AG10803 (cell line): ENCODE results near the gene TACR3.
"Not testable (repeated sequence)": the region's sequence is repeated elsewhere in the genome, so short reads cannot be mapped to it uniquely, and the experiment has no call there.

Experiments used
- DNase-seq: peaks from one replicate; pipeline ENCODE4 v3.0.0; 2010; ENCODE audit warnings: low read depth
- H3K4me3 ChIP-seq: 2 replicates; pipeline ENCODE4 v1.5.1; 2011; ENCODE audit warnings: mild to moderate bottlenecking, low read length, control low read depth
- TF ChIP-seq, protein P1 (sequence below): conservative IDR thresholded peaks from 2 replicates; pipeline ENCODE4 v1.5.1; 2011; ENCODE audit warnings: mild to moderate bottlenecking, low read length, control low read depth, inconsistent platforms

Gene TACR3

GRCh38 chr4:103645991-103646390 is 73.8 kb downstream of the TACR3 start:
- no peak overlapping the region for H3K4me3 ChIP-seq
- TF ChIP-seq, protein P1, sequence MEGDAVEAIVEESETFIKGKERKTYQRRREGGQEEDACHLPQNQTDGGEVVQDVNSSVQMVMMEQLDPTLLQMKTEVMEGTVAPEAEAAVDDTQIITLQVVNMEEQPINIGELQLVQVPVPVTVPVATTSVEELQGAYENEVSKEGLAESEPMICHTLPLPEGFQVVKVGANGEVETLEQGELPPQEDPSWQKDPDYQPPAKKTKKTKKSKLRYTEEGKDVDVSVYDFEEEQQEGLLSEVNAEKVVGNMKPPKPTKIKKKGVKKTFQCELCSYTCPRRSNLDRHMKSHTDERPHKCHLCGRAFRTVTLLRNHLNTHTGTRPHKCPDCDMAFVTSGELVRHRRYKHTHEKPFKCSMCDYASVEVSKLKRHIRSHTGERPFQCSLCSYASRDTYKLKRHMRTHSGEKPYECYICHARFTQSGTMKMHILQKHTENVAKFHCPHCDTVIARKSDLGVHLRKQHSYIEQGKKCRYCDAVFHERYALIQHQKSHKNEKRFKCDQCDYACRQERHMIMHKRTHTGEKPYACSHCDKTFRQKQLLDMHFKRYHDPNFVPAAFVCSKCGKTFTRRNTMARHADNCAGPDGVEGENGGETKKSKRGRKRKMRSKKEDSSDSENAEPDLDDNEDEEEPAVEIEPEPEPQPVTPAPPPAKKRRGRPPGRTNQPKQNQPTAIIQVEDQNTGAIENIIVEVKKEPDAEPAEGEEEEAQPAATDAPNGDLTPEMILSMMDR = no peak
- DNase-seq = no peak

- H3K4me3 ChIP-seq = no peak overlapping the region
- no peak for DNase-seq
- TF ChIP-seq, protein P1 = no peak
These were observed 85.5 kb downstream of the TACR3 start for GRCh38 chr4:103634236-103634635.

DNA sequence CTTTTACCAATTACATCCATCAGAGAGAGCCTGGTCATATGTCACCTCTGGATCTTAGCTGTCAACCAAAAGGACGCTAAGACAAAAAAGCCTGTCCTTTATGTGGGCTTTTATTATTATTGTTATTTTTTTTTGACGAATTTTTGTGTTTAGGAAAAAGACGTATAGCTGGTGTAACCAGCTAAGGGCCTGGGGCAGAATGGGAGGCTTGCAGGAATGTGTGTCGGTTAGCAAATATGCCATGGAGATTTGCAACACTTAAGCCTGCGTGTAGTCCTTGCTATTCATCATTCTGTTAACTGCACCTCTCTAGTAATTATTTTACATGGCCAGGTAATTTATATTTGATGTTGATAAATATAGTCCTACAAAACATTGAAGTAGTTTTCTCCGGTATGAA is 93.5 kb downstream of the TACR3 start:
- no peak overlapping the region for H3K4me3 ChIP-seq
- TF ChIP-seq, protein P1 = no peak
- no peak for DNase-seq

- TF ChIP-seq, protein P1 = no peak
- no peak for DNase-seq
- H3K4me3 ChIP-seq = no peak overlapping the region
These were observed 127.9 kb downstream of the TACR3 start for GRCh38 chr4:103591841-103592240.

DNA sequence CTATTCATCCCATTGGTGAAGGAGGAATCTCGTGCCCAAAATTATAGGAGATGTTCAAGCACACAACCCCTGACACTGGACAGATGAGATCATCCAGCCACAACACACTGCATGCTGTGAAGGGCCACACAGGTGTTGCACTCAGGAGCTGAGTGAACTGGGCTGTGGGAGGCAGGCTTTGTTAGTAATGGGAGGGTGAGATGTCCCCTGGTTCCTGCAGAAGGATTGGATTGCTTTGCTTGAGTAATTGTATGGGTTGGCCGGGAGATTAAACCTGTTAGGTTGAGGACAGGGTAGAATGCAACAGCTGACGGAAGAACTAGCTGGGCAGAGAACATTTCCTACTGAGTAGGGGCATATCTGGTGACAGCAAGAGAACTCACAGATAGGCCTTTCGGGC is 152.2 kb downstream of the TACR3 start:
- H3K4me3 ChIP-seq = no peak overlapping the region
- DNase-seq = no peak
- TF ChIP-seq, protein P1 = no peak

DNA sequence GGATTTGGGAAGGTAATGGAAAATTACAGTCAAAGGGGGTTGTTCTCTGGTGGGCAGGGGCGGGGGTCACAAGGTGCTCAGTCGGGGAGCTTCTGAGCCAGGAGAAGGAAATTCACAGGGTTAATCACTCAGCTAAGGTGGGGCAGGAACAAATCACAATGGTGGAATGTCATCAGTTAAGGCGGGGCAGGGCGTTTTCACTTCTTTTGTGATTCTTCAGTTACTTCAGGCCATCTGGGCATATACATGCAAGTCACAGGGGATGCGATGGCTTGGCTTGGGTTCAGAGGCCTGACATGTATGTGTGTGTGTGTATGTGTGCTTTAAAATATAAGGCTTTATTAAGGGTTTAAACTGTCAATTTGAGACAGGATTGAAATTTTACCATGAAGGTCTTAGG is 160.6 kb downstream of the TACR3 start:
- not testable (repeated sequence) for H3K4me3 ChIP-seq, DNase-seq
